ENCODE results near the gene AOPEP.

AOPEP gene

GRCh38 chr9:95084254-95084934 lies 357.9 kb downstream of the AOPEP start:
- DNase-seq (ENCODE audit: low read depth) = no peak

- no peak for DNase-seq (ENCODE audit: low read depth)
Measured at GRCh38 chr9:95085036-95085770, 358.7 kb downstream of the AOPEP start.

GRCh38 chr9:95085861-95086563 lies 359.5 kb downstream of the AOPEP start:
- DNase-seq (ENCODE audit: low read depth) = no peak

- DNase-seq (ENCODE audit: low read depth) = no peak
Measured at GRCh38 chr9:95086564-95086955, 360.1 kb downstream of the AOPEP start.

GRCh38 chr9:95087659-95088242 lies 361.3 kb downstream of the AOPEP start:
- no peak for DNase-seq (ENCODE audit: low read depth)

GRCh38 chr9:95088421-95089161 lies 362.1 kb downstream of the AOPEP start:
- no peak for DNase-seq (ENCODE audit: low read depth)

- no peak for DNase-seq (ENCODE audit: low read depth)
Measured at GRCh38 chr9:95089257-95090022, 362.9 kb downstream of the AOPEP start.

GRCh38 chr9:95090023-95090791 lies 363.7 kb downstream of the AOPEP start:
- no peak for DNase-seq (ENCODE audit: low read depth)

GRCh38 chr9:95090871-95091577 lies 364.5 kb downstream of the AOPEP start:
- no peak for DNase-seq (ENCODE audit: low read depth)

- DNase-seq (ENCODE audit: low read depth) = no peak
Measured at GRCh38 chr9:95091601-95092261, 365.2 kb downstream of the AOPEP start.

- DNase-seq (ENCODE audit: low read depth) = no peak
Measured at GRCh38 chr9:95092262-95093072, 366.0 kb downstream of the AOPEP start.

- no peak for DNase-seq (ENCODE audit: low read depth)
Measured at GRCh38 chr9:95093586-95093985, 367.1 kb downstream of the AOPEP start.

- no peak for DNase-seq (ENCODE audit: low read depth)
Measured at GRCh38 chr9:95094002-95094401, 367.5 kb downstream of the AOPEP start.

- no peak for DNase-seq (ENCODE audit: low read depth)
Measured at GRCh38 chr9:95095641-95096355, 369.3 kb downstream of the AOPEP start.

GRCh38 chr9:95096381-95096780 lies 369.9 kb downstream of the AOPEP start:
- no peak for DNase-seq (ENCODE audit: low read depth)

- no peak for DNase-seq (ENCODE audit: low read depth)
Measured at GRCh38 chr9:95096807-95097206, 370.3 kb downstream of the AOPEP start.

- no peak for DNase-seq (ENCODE audit: low read depth)
Measured at GRCh38 chr9:95097279-95097678, 370.8 kb downstream of the AOPEP start.

Data from GM04504 (cell line).